ENCODE data around the gene ZNF224. TPM values are rescaled to one million over a fixed set of nuclear protein-coding genes. Genes with fewer than 3 reads are reported as not detected.

The ZNF224 gene
- 12.7 and 17.2 TPM in 2 replicates for total RNA-seq (2021; fragmentation: NEBNext Ultra II Directional; extraction: Animal tissue kit (Norgen Biotek cat#: 25700))
- 3.7 and 4.3 TPM in 2 replicates for polyA plus RNA-seq (2011; rRNA removed)
- 9.3 TPM for polyA plus RNA-seq (2011; cell fraction: cytosol; rRNA removed)
- polyA plus RNA-seq (2011; cell fraction: nucleus; rRNA removed), result 7.2 TPM
- polyA plus RNA-seq (2012, experiment 1 of 2), result 6.7 to 12.2 TPM (median 9.7 TPM) in 4 replicates
- polyA plus RNA-seq (2012, experiment 2 of 2), result 1.2 TPM
- polyA plus RNA-seq (2013, experiment 1 of 2), result 8.1 TPM
- 7.7 TPM for polyA plus RNA-seq (2013, experiment 2 of 2)
- 13.5 and 13.9 TPM in 2 replicates for polyA minus RNA-seq (2011; rRNA and poly(A)+ RNA removed)
- polyA minus RNA-seq (2011; cell fraction: cytosol; rRNA and poly(A)+ RNA removed), result 5.7 TPM
- polyA minus RNA-seq (2011; cell fraction: nucleus; rRNA and poly(A)+ RNA removed), result 23.5 TPM
- long read RNA-seq, experiment 1, partial matches to known transcripts, result 0 of 4 reads
- long read RNA-seq, experiment 1, other reads (novel, unspliced or antisense), result 2 of 4 reads
- long read RNA-seq, experiment 2, partial matches to known transcripts, result 0 of 2 reads
- long read RNA-seq, experiment 2, other reads (novel, unspliced or antisense), result 0 of 2 reads

DNA sequence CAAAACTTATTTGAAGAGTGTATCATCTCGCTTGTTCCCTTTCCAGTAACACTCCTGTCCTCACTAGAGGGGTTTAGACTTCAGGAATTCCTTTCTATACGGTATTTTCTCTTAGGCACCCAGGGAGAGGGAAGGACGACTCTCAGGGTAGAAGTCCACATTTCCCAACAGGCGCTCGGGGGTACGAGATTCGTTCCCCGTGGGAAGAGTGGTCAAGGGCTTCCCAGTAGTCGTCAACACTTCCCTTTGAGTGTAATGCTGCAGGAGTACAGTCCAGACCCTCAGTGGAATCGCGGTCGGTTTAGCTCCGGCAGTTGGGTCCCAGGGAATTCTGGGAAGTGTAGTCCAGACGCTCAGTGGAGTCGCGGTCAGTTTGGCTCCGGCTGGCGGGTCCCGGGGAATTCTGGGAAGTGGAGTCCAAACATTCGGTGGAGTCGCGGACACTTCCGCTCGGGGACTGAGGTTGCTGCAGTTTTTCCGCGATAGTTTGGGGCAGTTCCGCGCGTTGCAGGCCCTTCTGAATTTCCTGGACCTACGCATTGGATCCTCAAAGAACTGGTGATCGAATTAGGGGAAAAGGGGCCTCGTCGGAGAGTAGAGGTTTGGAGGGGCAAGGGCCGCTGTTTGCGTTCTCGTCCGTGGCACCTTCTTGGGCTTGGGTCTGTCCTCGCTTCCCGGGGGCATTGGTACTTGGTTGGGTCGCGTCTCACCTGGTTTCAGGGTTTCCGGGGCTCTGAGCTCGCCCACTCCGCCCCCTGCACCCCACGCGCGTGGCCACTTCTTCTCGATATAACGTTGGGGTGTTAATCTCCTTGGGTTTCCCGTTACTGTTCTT lies at the start of gene ZNF224:
TSS of gene ZNF224 (plus strand) at position 431 of the 835 bp plus-strand sequence. CDS start 3,513 bp downstream, outside the sequence.
- H2BK12ac ChIP-seq (ENCODE audit: low read depth, low read length), result no peak within 1 kb of the TSS
- no peak within 1 kb of the TSS for H4K91ac ChIP-seq (replicated peaks; ENCODE audit: insufficient read length, low read length)
- TF ChIP-seq KDM4A (IDR thresholded peaks at IDR 0.05; ENCODE audit: low read depth, low read length, severe bottlenecking) (peak; percentile 81), RAD21 (IDR thresholded peaks at IDR 0.05 in 1 of 2, conservative IDR thresholded peaks at IDR 0.05 in 1 of 2; ENCODE audit: low read depth in 2 of 2, low read length in 2 of 2) (0 out of 4 replicates have a peak, but pooled peaks of 1 of the 2 experiments have one; percentile 0), SIX5 (IDR thresholded peaks at IDR 0.05; ENCODE audit: low read depth, low read length) (peak; percentile 94), POLR2A (IDR thresholded peaks at IDR 0.05; ENCODE audit: control extremely low read depth in 1 of 2, low read depth in 2 of 2, low read length in 2 of 2) (peak in 1 of 2 experiments; percentile 66; a peak in 1 of 3 replicates), SIN3A (conservative IDR thresholded peaks at IDR 0.05 in 1 of 2, IDR thresholded peaks at IDR 0.05 in 1 of 2; ENCODE audit: low read depth in 1 of 2, low read length in 2 of 2) (peak in 1 of 2 experiments; percentile 56; a peak in 1 of 4 replicates), TBP (IDR thresholded peaks at IDR 0.05; ENCODE audit: low read depth, low read length) (peak; percentile 70)
- TF ChIP-seq, protein P1, sequence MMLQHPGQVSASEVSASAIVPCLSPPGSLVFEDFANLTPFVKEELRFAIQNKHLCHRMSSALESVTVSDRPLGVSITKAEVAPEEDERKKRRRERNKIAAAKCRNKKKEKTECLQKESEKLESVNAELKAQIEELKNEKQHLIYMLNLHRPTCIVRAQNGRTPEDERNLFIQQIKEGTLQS (IDR thresholded peaks at IDR 0.05; ENCODE audit: insufficient read depth, low read depth, low read length), result peak; percentile 32; the same call in 1 of the 2 replicates

More for the DNA sequence above, at the start of gene ZNF224:
- Histone ChIP-seq H4K5ac (ENCODE audit: insufficient read length, low read depth, low read length) (no peak within 1 kb of the TSS), H3K4me3 (ENCODE audit: extremely low read depth in 1 of 4, insufficient read depth in 2 of 4, low read depth in 3 of 4, low read length in 4 of 4) (peak within 1 kb of the TSS; percentile 90 to 97 (median 94)), H2AFZ (ENCODE audit: low read length) (peak within 1 kb of the TSS; percentile 99), H3K9ac (replicated peaks in 1 of 4; ENCODE audit: extremely low read depth in 1 of 4, low read depth in 3 of 4, low read length in 3 of 4) (peak within 1 kb of the TSS in 3 of 4 experiments; percentile 65 to 80 (median 66); a peak in 6 of 7 replicates), H4K8ac (ENCODE audit: extremely low read depth, insufficient read depth, low read length) (peak within 1 kb of the TSS; percentile 79), H3K79me2 (ENCODE audit: control insufficient read depth in 1 of 2, insufficient read depth in 2 of 2, low read length in 2 of 2) (peaks cover 0 to 10% of the 10 kb centered on the region in 2 experiments; a peak in 2 of 4 replicates), H4K20me1 (replicated peaks in 1 of 2; ENCODE audit: control insufficient read depth in 1 of 2, insufficient read depth in 2 of 2, low read length in 2 of 2) (no peaks in the 10 kb centered on the region), H3K36me3 (ENCODE audit: control insufficient read depth in 2 of 4, insufficient read depth in 4 of 4, low read length in 3 of 4) (peaks cover 0 to 5% (median 0%) of the 10 kb centered on the region in 4 experiments; a peak in 1 of 8 replicates), H3K27ac (ENCODE audit: low read depth, low read length) (no peak within 1 kb of the TSS), H3K4me2 (ENCODE audit: insufficient read depth in 1 of 2, low read depth in 2 of 2, low read length in 2 of 2) (peak within 1 kb of the TSS; percentile 51 to 88), H2BK20ac (ENCODE audit: low read length) (no peak within 1 kb of the TSS), H2BK5ac (ENCODE audit: low read depth, low read length) (peak within 1 kb of the TSS; percentile 45; the same call in 1 of the 2 replicates), H3K4me1 (replicated peaks in 1 of 4; ENCODE audit: control insufficient read depth in 3 of 4, insufficient read depth in 4 of 4, low read length in 3 of 4) (no peaks in the 10 kb centered on the region), H3K9me3 (ENCODE audit: insufficient read depth in 2 of 2, low read depth in 1 of 2, low read length in 1 of 2) (no peaks in the 10 kb centered on the region), H2BK120ac (replicated peaks; ENCODE audit: low read depth, low read length) (no peak within 1 kb of the TSS), H3K18ac (ENCODE audit: extremely low read depth, low read length) (peak within 1 kb of the TSS; percentile 49), H3K79me1 (ENCODE audit: low read depth, low read length) (peaks cover 2% of the 10 kb centered on the region; the same call in 1 of the 2 replicates), H3K27me3 (replicated peaks in 1 of 4; ENCODE audit: control insufficient read depth in 3 of 4, extremely low read depth in 1 of 4, insufficient read depth in 3 of 4, low read length in 3 of 4) (no peaks in the 10 kb centered on the region), H3K4ac (replicated peaks; ENCODE audit: insufficient read length, low read depth, low read length) (no peak within 1 kb of the TSS), H3K14ac (ENCODE audit: insufficient read length) (no peak within 1 kb of the TSS), H2AK5ac (ENCODE audit: low read depth, low read length) (no peak within 1 kb of the TSS), H2BK15ac (ENCODE audit: low read length) (no peak within 1 kb of the TSS), H3K23me2 (ENCODE audit: low read depth, low read length) (peaks cover 5% of the 10 kb centered on the region), H3K23ac (ENCODE audit: insufficient read length) (no peak within 1 kb of the TSS), H3K56ac (replicated peaks; ENCODE audit: insufficient read length, low read depth, low read length) (no peak within 1 kb of the TSS)
- DNase-seq (ENCODE audit: low read depth in 1 of 2, low spot score in 2 of 2) (peak; percentile 51 to 81), FAIRE-seq (peak; percentile 77)
- POLR2A ChIA-PET (ENCODE audit: partially characterized antibody), result interaction anchor here (0.7 to 3.1 kb wide), 4 partner anchors 11 to 71 kb away, joined by 3 to 21 read pairs (median 4); partner anchors contain the start of genes ZNF223, ZNF225 and ZNF226
- WGBS, 2 experiments (ENCODE audit: extremely low coverage in 1 of 2, insufficient coverage in 1 of 2, insufficient read length in 1 of 2, insufficient replicate concordance in 2 of 2, low coverage in 1 of 2, low lambda C conversion rate in 2 of 2, missing lambda C conversion rate in 1 of 2), result 1% methylated on average over 50 of the region's 50 CpGs; no CpG with 5 or more reads in 1 of the 2 experiments
- CTCF ChIA-PET (ENCODE audit: partially characterized antibody), result interaction anchor here (0.9 kb wide), 1 partner anchor 44 kb away, joined by 3 read pairs; no protein-coding TSS in a partner anchor

All from H1 (cell line).